DMS 273 treated with DMSO at 0.1 percent for 48 hours (cell line): Measurements from ENCODE around the gene SEMA7A.
A peak's percentile ranks its signal among the peaks of the same experiment; 100 is the strongest.

Experiments
- DNase-seq: peaks from one replicate; lab custom pipeline; 2025; lab: John Stamatoyannopoulos, UW

Gene SEMA7A

GRCh38 chr15:74387141-74387541 lies 46.6 kb downstream of the SEMA7A start:
- DNase-seq = no peak

- no peak for DNase-seq
These were observed 47.1 kb downstream of the SEMA7A start for GRCh38 chr15:74386496-74387140.

- no peak for DNase-seq
These were observed 48.0 kb downstream of the SEMA7A start for GRCh38 chr15:74385733-74386132.

- no peak for DNase-seq
These were observed 48.7 kb downstream of the SEMA7A start for GRCh38 chr15:74384881-74385643.

GRCh38 chr15:74384566-74384880 lies 49.2 kb downstream of the SEMA7A start:
- DNase-seq = no peak

GRCh38 chr15:74383695-74384565 lies 49.8 kb downstream of the SEMA7A start:
- no peak for DNase-seq

GRCh38 chr15:74383286-74383685 lies 50.5 kb downstream of the SEMA7A start:
- DNase-seq = no peak

GRCh38 chr15:74382004-74382816 lies 51.5 kb downstream of the SEMA7A start:
- DNase-seq = no peak

GRCh38 chr15:74381481-74381880 lies 52.3 kb downstream of the SEMA7A start:
- no peak for DNase-seq

- DNase-seq = no peak
These were observed 52.6 kb downstream of the SEMA7A start for GRCh38 chr15:74381190-74381453.

GRCh38 chr15:74380361-74381189 lies 53.2 kb downstream of the SEMA7A start:
- no peak for DNase-seq

- no peak for DNase-seq
These were observed 54.9 kb downstream of the SEMA7A start for GRCh38 chr15:74378848-74379247.

GRCh38 chr15:74377831-74378766 lies 55.7 kb downstream of the SEMA7A start:
- DNase-seq = no peak

GRCh38 chr15:74376825-74377581 lies 56.8 kb downstream of the SEMA7A start:
- DNase-seq = no peak

- DNase-seq = no peak
These were observed 57.5 kb downstream of the SEMA7A start for GRCh38 chr15:74376226-74376625.

GRCh38 chr15:74375303-74375693 lies 58.5 kb downstream of the SEMA7A start:
- DNase-seq = peak; percentile 26

- no peak for DNase-seq
These were observed 59.0 kb downstream of the SEMA7A start for GRCh38 chr15:74374648-74375302.

- peak; percentile 58 for DNase-seq
These were observed 59.8 kb downstream of the SEMA7A start for GRCh38 chr15:74373731-74374647.
